ENCODE data around the gene HTR4.

- TF ChIP-seq CTCF (IDR thresholded peaks at IDR 0.05) (no peak), EZH2 (IDR thresholded peaks at IDR 0.05) (no peak)
These were observed 12.6 kb downstream of the HTR4 start for GRCh38 chr5:148641735-148642134.

Measured in neural progenitor cell (in vitro differentiated cells).